Measurements from ENCODE around the gene PTPN18. TPM values are rescaled to one million over a fixed set of nuclear protein-coding genes. Genes with fewer than 3 reads are reported as not detected.
"Not testable (repeated sequence)": the region's sequence is repeated elsewhere in the genome, so short reads cannot be mapped to it uniquely, and the experiment has no call there.

PTPN18 gene
- total RNA-seq, 4 donors from 2014 or later: 34.6 to 53.8 (median 39.1) TPM

DNA sequence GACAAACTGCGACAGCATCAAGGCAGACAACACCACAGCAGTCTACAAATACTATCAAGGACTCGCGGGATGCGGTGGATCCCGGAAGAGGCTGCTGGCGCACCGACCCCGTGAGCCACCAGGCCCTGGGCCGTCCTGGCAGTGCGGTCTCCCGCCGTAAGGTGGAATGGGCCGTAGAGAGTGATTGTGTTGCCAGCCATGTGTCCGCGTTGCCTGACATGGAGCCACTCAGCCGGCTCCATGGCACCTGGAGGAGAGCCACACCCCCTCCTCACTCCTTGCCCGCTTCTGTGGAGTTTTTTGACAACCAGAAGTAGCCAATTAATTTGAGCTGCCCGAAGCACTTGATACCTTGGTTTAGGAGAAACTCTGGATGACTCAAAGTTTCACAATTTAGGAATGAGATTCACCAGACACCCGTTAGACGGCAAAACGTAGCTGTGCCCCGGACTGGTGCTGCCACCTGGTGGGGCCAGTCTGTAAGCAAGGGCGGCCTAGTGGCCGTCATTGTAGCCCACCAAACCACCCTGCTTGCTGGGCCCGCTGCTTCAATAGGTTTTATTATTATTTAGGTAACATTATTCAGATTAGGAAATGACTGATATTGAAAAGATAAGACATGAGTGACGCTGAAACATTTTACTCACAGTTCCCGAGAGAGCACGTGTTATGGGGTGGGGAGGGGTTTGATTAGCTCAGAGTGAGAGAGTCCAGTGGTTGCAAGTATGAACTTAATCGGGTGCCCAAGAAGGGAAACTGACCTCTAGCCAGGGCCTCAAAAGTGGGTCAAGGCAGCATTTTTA, 23.4 kb upstream of the PTPN18 start:
- peaks cover 0 to 13% (median 0%) of the 10 kb centered on the region in 3 donors for H3K4me1 ChIP-seq
- H3K9me3 ChIP-seq: no peaks in the 10 kb centered on the region
- peaks cover 0 to 5% of the 10 kb centered on the region in 2 donors for H3K36me3 ChIP-seq
- H3K27ac ChIP-seq: no peak overlapping the region
- no peak overlapping the region for H3K4me3 ChIP-seq
- TF ChIP-seq POLR2A (IDR thresholded peaks at IDR 0.05): no peak
- TF ChIP-seq POLR2AphosphoS5 (IDR thresholded peaks at IDR 0.05): peak; percentile 86
- TF ChIP-seq, protein P1, sequence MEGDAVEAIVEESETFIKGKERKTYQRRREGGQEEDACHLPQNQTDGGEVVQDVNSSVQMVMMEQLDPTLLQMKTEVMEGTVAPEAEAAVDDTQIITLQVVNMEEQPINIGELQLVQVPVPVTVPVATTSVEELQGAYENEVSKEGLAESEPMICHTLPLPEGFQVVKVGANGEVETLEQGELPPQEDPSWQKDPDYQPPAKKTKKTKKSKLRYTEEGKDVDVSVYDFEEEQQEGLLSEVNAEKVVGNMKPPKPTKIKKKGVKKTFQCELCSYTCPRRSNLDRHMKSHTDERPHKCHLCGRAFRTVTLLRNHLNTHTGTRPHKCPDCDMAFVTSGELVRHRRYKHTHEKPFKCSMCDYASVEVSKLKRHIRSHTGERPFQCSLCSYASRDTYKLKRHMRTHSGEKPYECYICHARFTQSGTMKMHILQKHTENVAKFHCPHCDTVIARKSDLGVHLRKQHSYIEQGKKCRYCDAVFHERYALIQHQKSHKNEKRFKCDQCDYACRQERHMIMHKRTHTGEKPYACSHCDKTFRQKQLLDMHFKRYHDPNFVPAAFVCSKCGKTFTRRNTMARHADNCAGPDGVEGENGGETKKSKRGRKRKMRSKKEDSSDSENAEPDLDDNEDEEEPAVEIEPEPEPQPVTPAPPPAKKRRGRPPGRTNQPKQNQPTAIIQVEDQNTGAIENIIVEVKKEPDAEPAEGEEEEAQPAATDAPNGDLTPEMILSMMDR (IDR thresholded peaks at IDR 0.05): peak; percentile 78 to 92 (median 84)
- TF ChIP-seq EP300 (IDR thresholded peaks at IDR 0.05): no peak
- peak; percentile 83 for ATAC-seq
- peaks cover 38% of the 10 kb centered on the region for H3K27me3 ChIP-seq
- WGBS, 2 donors (ENCODE audit: low coverage in 1 of 2): 5 to 9% methylated on average over 5 to 12 of the region's 29 CpGs

DNA sequence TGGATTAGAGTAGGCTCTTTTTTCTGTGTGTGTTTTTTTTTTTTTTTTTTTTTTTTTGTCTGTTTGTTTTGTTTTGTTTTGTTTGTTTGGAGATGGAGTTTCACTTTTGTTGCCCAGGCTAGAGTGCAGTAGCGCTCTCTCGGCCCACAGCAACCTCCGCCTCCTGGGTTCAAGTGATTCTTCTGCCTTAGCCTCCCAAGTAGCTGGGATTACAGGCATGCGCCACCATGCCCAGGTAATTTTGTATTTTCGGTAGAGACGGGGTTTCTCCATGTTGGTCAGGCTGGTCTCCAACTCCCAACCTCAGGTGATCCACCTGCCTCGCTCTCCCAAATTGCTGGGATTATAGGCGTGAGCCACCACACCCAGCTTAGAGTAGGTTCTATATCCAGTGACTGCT, 22.6 kb upstream of the PTPN18 start:
- H3K9me3 ChIP-seq, H3K27ac ChIP-seq, H3K4me3 ChIP-seq, ATAC-seq: not testable (repeated sequence)
- H3K4me1 ChIP-seq: peaks cover 0 to 15% (median 0%) of the 10 kb centered on the region in 3 donors
- H3K36me3 ChIP-seq: peaks cover 0 to 12% of the 10 kb centered on the region in 2 donors
- WGBS, 2 donors (ENCODE audit: low coverage in 1 of 2): 100% methylated on average over 1 of the region's 8 CpGs; no CpG with 5 or more reads in 1 of the 2 donors
- H3K27me3 ChIP-seq: peaks cover 31% of the 10 kb centered on the region

DNA sequence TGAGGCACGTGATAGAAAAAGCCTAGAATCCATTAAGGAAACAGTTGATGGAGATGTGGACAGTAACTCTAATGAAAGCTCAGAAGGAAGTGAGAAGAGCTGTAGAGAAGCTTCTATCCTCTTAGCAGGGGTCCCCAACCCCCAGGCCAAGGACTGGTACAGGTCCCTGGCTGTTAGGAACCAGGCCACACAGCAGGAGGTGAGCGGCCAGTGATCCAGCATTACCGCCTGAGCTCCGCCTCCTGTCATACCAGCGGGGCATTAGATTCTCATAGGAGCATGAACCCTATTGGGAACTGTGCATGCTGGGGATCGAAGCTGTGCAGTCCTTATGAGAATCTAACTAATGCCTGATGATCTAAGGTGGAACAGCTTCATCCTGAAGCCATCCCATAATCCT, 21.8 kb upstream of the PTPN18 start:
- TF ChIP-seq POLR2A (IDR thresholded peaks at IDR 0.05): no peak
- H3K4me1 ChIP-seq: peaks cover 0 to 15% (median 0%) of the 10 kb centered on the region in 3 donors
- no peak overlapping the region for H3K27ac ChIP-seq
- H3K9me3 ChIP-seq: no peaks in the 10 kb centered on the region
- ATAC-seq: no peak
- WGBS, 2 donors (ENCODE audit: low coverage in 1 of 2): 30 to 43% methylated on average over 1 to 2 of the region's 6 CpGs
- peaks cover 23% of the 10 kb centered on the region for H3K27me3 ChIP-seq
- H3K36me3 ChIP-seq: peaks cover 0 to 20% of the 10 kb centered on the region in 2 donors
- no peak overlapping the region for H3K4me3 ChIP-seq

DNA sequence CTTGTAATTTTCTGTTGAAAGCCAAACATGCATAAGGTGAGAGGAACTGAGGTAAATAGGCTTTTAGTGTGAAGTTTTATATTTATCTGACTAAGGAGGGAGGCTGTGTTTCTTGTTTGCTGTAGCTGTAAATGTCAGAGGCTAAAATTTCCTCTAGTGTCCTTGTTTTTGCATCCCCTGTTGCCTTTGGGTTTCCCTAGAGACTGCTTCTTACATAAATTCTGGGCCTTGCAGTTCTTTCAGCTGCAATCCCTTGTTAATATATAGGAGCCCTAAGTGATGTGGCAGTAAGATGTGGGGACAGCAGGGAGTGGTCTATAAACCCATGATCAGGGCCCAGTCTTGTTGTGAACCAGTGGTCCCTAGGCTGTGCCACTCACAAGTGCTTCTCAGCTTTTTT, 20.6 kb upstream of the PTPN18 start:
- Histone ChIP-seq H3K9me3 (no peaks in the 10 kb centered on the region), H3K4me3 (no peak overlapping the region), H3K36me3 (peaks cover 0 to 32% of the 10 kb centered on the region in 2 donors), H3K27me3 (peaks cover 19% of the 10 kb centered on the region), H3K4me1 (peaks cover 0 to 15% (median 0%) of the 10 kb centered on the region in 3 donors), H3K27ac (no peak overlapping the region)
- TF ChIP-seq EP300 (IDR thresholded peaks at IDR 0.05): no peak
- TF ChIP-seq POLR2A (IDR thresholded peaks at IDR 0.05): no peak
- TF ChIP-seq, protein P1 (IDR thresholded peaks at IDR 0.05): no peak
- TF ChIP-seq POLR2AphosphoS5 (IDR thresholded peaks at IDR 0.05): no peak
- ATAC-seq: no peak

DNA sequence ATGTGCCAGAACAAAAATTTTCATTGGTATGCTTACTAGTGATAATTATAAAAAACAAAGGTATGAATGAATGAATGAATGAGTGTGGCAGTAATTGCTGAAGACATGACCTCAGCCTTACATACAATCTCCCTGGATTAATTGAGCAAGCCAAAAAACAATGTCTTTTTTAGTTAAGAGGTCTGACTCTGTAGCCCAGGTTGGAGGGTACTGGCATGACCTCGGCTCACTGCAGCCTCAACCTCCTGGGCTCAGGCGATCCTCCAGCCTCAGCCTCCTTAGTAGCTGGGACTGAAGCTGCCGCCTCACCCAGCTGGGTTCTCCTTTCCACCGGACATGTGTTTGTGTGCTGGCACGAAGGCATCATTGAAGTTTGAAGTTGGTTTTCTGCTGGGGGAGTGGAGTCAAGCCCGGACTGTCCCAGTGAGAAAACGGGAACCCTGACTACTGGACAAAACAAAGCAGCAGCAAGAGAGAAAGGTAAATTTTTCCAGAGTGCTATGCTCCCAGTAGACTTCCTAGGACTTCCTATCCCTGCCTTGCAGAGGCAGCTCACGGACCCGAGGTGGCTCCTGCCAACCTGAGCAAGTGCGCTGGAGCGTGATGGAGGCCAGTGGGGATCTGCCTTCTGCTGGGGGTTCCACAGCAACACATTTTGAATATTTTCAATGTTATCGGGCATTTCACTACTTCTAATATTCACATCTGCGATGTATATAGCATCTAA, 19.5 kb upstream of the PTPN18 start:
- WGBS, 2 donors (ENCODE audit: low coverage in 1 of 2): 74 to 77% methylated on average over 6 to 7 of the region's 13 CpGs
- no peak for ATAC-seq
- H3K4me3 ChIP-seq: no peak overlapping the region
- H3K36me3 ChIP-seq: peaks cover 0 to 37% of the 10 kb centered on the region in 2 donors
- peak overlapping the region in 1 of 4 donors; percentile 64 for H3K27ac ChIP-seq
- no peaks in the 10 kb centered on the region for H3K9me3 ChIP-seq
- peaks cover 11% of the 10 kb centered on the region for H3K27me3 ChIP-seq
- no peak for TF ChIP-seq POLR2AphosphoS5 (IDR thresholded peaks at IDR 0.05)
- no peak for TF ChIP-seq POLR2A (IDR thresholded peaks at IDR 0.05)
- TF ChIP-seq, protein P1 (IDR thresholded peaks at IDR 0.05): no peak
- TF ChIP-seq EP300 (IDR thresholded peaks at IDR 0.05): no peak
- H3K4me1 ChIP-seq: peaks cover 0 to 24% (median 4%) of the 10 kb centered on the region in 3 donors
